Endothelial cell of umbilical vein (primary cell): Measurements from ENCODE around the gene FBN2.

Source experiments
- CTCF ChIP-seq, 2 donors: IDR thresholded peaks; 1 replicate in 1 of 2; 2 replicates in 1 of 2; pipeline ENCODE4 v1.5.1; 2011; ENCODE audit warnings: low read length in 2 of 2, mild to moderate bottlenecking in 2 of 2, moderate library complexity in 2 of 2, control low read depth in 1 of 2, inconsistent platforms in 1 of 2, low read depth in 1 of 2; ENCODE audit not compliant: insufficient read depth in 1 of 2; ENCODE audit errors: extremely low read depth in 1 of 2
- EZH2 ChIP-seq: IDR thresholded peaks from 2 replicates; pipeline ENCODE4 v1.6.1; 2012; ENCODE audit warnings: borderline replicate concordance, low read depth, mild to moderate bottlenecking, moderate library complexity, low read length, inconsistent platforms; ENCODE audit not compliant: severe bottlenecking
- FOS ChIP-seq: IDR thresholded peaks from 2 replicates; pipeline ENCODE4 v1.6.1; 2011; ENCODE audit warnings: mild to moderate bottlenecking, low read length, moderate library complexity, borderline replicate concordance; ENCODE audit not compliant: insufficient read depth
- JUN ChIP-seq: IDR thresholded peaks from 2 replicates; pipeline ENCODE4 v1.6.1; 2011; ENCODE audit warnings: borderline replicate concordance, low read depth; ENCODE audit not compliant: insufficient read length, insufficient read depth
- MAX ChIP-seq: IDR thresholded peaks from 2 replicates; pipeline ENCODE4 v1.6.1; 2011; ENCODE audit not compliant: insufficient read depth, insufficient read length
- MYC ChIP-seq: IDR thresholded peaks from one replicate; pipeline ENCODE4 v1.6.1; 2011; ENCODE audit warnings: mild to moderate bottlenecking, low read depth, low read length
- POLR2A ChIP-seq: IDR thresholded peaks from 2 replicates; pipeline ENCODE4 v1.6.1; 2012; ENCODE audit warnings: low read depth, mild to moderate bottlenecking, control low read depth, low read length
- POLR2AphosphoS5 ChIP-seq: IDR thresholded peaks from 2 replicates; pipeline ENCODE4 v1.6.1; 2012; ENCODE audit warnings: low read depth, mild to moderate bottlenecking, control low read depth, low read length, moderate library complexity; ENCODE audit not compliant: insufficient read depth

- TF ChIP-seq EZH2, result no peak
- TF ChIP-seq CTCF (IDR thresholded peaks at IDR 0.05; ENCODE audit: extremely low read depth in 1 of 2, insufficient read depth in 1 of 2, low read depth in 1 of 2, low read length in 2 of 2), result no peak
- no peak for TF ChIP-seq POLR2A
- TF ChIP-seq POLR2AphosphoS5, result no peak
- TF ChIP-seq MAX, result no peak
- no peak for TF ChIP-seq MYC
- TF ChIP-seq JUN, result no peak
- no peak for TF ChIP-seq FOS
Observed at GRCh38 chr5:128480158-128480557, 57.9 kb downstream of the FBN2 start.
